ENCODE results near the gene ASAP2.

The ASAP2 gene

GRCh38 chr2:9280224-9280623 lies 73.6 kb downstream of the ASAP2 start:
- DNase-seq = no peak
- in situ Hi-C loops (cut with HindIII; ENCODE audit: low pct_ligation_motif_present, low pct_unique_long_range_greater_than_20kb, low sequenced_read_pairs) = no loop called here

- no peak for DNase-seq
- in situ Hi-C loops (cut with HindIII; ENCODE audit: low pct_ligation_motif_present, low pct_unique_long_range_greater_than_20kb, low sequenced_read_pairs) = no loop called here
Observed at GRCh38 chr2:9281145-9281544, 74.5 kb downstream of the ASAP2 start.

- in situ Hi-C loops (cut with HindIII; ENCODE audit: low pct_ligation_motif_present, low pct_unique_long_range_greater_than_20kb, low sequenced_read_pairs) = no loop called here
- DNase-seq = no peak
Observed at GRCh38 chr2:9282128-9283112, 75.8 kb downstream of the ASAP2 start.

- no peak for DNase-seq
- in situ Hi-C loops (cut with HindIII; ENCODE audit: low pct_ligation_motif_present, low pct_unique_long_range_greater_than_20kb, low sequenced_read_pairs) = no loop called here
Observed at GRCh38 chr2:9284521-9285297, 78.1 kb downstream of the ASAP2 start.

DNA sequence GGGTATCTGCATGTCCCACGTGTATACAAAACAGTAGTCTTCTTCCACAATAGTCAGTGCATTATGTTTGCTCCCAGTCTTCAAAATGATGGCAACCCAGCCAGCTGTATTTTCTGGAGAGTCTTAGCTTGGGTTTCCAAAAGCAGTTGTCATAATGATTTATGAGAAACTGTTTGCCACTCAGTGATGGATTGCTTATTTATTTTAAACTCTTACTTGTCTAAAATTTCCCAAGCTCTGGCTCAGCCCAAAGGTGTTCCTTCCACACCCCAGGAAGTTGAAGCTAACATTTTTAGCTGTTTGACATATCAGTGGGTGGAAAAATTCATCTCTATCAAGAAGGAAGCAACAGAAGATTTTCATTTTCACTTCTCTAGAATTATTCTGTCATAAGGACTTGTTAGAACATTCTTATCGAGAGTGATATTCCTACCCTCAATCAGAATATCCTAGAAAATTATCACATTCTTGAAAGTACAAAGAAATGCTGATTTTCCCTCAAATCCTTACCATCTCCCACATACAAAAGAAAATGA lies 78.8 kb downstream of the ASAP2 start:
- no peak for DNase-seq
- in situ Hi-C loops (cut with HindIII; ENCODE audit: low pct_ligation_motif_present, low pct_unique_long_range_greater_than_20kb, low sequenced_read_pairs) = no loop called here

GRCh38 chr2:9285921-9286320 lies 79.3 kb downstream of the ASAP2 start:
- in situ Hi-C loops (cut with HindIII; ENCODE audit: low pct_ligation_motif_present, low pct_unique_long_range_greater_than_20kb, low sequenced_read_pairs) = no loop called here
- DNase-seq = no peak

GRCh38 chr2:9286554-9287399 lies 80.2 kb downstream of the ASAP2 start:
- in situ Hi-C loops (cut with HindIII; ENCODE audit: low pct_ligation_motif_present, low pct_unique_long_range_greater_than_20kb, low sequenced_read_pairs) = no loop called here
- no peak for DNase-seq

DNA sequence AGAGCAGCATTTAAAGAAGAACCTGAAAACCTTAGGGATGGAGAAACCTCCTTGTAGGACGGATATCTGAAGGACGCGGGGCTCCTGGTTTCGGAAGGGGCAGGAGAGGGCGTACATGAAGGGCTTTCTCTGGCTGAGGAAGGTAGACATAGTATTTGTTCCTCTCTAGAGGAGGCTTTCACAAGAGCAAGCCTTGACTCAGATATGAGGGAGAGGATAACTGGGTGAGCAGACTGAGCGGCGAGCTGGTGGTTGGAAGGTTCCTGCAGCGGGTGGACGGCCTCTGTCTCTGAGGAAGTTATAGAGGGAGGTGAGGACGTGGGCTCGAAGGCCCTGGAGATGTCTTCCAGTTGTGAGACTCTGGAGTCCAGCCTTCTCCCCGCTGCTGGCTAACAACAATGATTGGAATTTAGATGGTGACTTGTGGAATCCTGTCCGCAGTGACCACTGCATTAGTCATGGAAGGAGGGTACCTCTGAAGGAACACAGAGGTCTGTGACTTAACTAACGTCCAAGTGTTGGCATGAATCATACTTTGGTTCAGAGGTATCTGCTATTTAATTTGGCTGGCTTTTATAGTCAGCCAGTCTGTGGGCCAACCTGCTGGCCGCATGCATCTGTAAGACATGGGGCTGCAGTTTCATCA lies 80.9 kb downstream of the ASAP2 start:
- in situ Hi-C loops (cut with HindIII; ENCODE audit: low pct_ligation_motif_present, low pct_unique_long_range_greater_than_20kb, low sequenced_read_pairs) = no loop called here
- DNase-seq = peak; percentile 99

DNA sequence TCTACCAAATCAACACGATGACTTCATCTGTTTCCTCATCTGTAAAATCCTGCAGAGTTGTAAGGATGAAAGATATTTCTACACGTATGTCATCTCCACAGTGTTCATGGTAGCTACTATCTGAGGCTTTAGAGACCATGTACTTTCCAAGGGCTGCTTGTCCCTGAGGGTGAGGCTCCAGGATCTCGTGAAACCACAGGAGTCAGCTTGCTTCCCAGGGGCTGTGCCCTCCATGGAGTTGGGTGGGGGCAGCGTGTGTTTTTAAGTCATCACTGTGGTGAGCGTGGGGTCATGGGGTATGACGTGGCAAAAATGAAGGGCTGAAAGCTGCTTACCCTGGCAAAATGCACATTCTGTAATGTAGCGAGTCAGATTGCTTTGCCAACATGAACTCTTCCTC lies 81.6 kb downstream of the ASAP2 start:
- DNase-seq = peak; percentile 80
- in situ Hi-C loops (cut with HindIII; ENCODE audit: low pct_ligation_motif_present, low pct_unique_long_range_greater_than_20kb, low sequenced_read_pairs) = no loop called here

DNA sequence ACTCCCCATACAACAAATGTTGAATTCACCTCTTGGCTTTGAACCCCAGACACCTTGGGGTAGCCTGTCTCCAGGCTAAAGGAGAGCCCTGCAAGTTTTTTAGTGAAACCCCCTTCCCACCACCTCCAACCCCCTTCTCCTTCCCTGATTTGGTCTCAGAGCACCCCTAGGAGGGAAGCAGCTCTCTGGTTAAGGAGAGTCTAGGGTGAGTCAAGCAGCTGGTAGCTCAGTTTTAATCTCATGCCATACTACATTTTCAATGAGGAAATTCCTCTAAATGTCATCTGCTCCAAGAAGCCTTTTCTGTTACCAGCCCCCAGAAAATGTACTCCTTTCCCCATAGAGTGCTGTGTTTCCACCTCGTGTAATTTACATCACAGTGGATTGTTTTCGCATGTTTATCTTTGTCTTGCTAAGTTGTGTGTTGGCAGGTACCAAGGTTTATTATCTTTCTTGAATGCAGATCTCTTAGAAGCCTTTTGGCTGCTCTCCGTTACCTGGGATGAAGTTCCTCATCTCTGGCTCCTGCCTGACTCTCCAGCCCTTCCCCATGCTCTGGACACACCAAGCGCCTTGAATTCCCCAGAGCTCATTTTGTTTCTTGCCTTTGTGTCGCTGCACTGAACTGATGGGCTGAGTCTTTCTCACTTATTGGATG lies 82.2 kb downstream of the ASAP2 start:
- peak; percentile 46 for DNase-seq
- in situ Hi-C loops (cut with HindIII; ENCODE audit: low pct_ligation_motif_present, low pct_unique_long_range_greater_than_20kb, low sequenced_read_pairs) = no loop called here

- in situ Hi-C loops (cut with HindIII; ENCODE audit: low pct_ligation_motif_present, low pct_unique_long_range_greater_than_20kb, low sequenced_read_pairs) = no loop called here
- DNase-seq = no peak
Observed at GRCh38 chr2:9291331-9291730, 84.7 kb downstream of the ASAP2 start.

- no peak for DNase-seq
- in situ Hi-C loops (cut with HindIII; ENCODE audit: low pct_ligation_motif_present, low pct_unique_long_range_greater_than_20kb, low sequenced_read_pairs) = no loop called here
Observed at GRCh38 chr2:9291866-9292265, 85.3 kb downstream of the ASAP2 start.

- DNase-seq = no peak
- in situ Hi-C loops (cut with HindIII; ENCODE audit: low pct_ligation_motif_present, low pct_unique_long_range_greater_than_20kb, low sequenced_read_pairs) = no loop called here
Observed at GRCh38 chr2:9292426-9292825, 85.8 kb downstream of the ASAP2 start.

DNA sequence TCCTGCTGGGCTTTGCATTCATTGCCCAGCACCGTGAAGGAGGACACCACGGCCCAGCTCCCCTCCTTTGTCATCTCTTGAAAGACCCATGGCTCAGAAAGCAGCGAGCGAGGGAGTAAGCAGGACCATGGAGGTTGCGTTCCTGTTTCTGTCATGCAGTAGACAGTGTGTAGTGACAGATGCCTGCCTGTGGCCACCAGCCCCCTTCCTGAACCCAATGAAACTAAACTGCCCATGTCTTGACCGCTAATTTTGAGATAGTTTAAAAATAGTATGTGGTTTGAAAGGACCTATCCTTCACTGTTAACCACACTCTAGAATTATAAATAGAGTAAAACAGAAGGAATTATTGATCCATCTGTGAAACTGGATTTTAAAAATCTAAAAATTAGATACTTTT lies 88.2 kb downstream of the ASAP2 start:
- in situ Hi-C loops (cut with HindIII; ENCODE audit: low pct_ligation_motif_present, low pct_unique_long_range_greater_than_20kb, low sequenced_read_pairs) = no loop called here
- DNase-seq = no peak

GRCh38 chr2:9296559-9296958 lies 89.9 kb downstream of the ASAP2 start:
- in situ Hi-C loops (cut with HindIII; ENCODE audit: low pct_ligation_motif_present, low pct_unique_long_range_greater_than_20kb, low sequenced_read_pairs) = no loop called here
- no peak for DNase-seq

DNA sequence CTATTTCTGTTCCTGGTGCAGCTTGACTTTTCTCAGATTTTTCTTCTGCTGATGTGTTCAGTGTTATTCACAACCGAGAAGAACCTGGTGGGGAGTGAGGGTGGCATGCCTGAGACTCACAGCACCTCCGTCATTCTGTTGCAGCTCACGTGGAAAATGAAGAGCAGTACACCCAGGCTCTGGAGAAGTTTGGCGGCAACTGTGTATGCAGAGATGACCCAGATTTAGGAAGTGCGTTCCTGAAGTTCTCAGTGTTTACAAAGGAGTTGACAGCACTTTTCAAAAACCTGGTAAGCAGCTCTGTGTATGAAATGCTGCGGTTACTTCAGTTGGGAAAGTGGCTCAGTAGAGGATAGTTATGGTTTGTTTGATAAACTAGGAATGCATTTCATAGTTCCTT lies 90.5 kb downstream of the ASAP2 start:
- no peak for DNase-seq
- in situ Hi-C loops (cut with HindIII; ENCODE audit: low pct_ligation_motif_present, low pct_unique_long_range_greater_than_20kb, low sequenced_read_pairs) = no loop called here

GRCh38 chr2:9297807-9298206 lies 91.2 kb downstream of the ASAP2 start:
- no peak for DNase-seq
- in situ Hi-C loops (cut with HindIII; ENCODE audit: low pct_ligation_motif_present, low pct_unique_long_range_greater_than_20kb, low sequenced_read_pairs) = no loop called here

- no peak for DNase-seq
- in situ Hi-C loops (cut with HindIII; ENCODE audit: low pct_ligation_motif_present, low pct_unique_long_range_greater_than_20kb, low sequenced_read_pairs) = no loop called here
Observed at GRCh38 chr2:9298583-9298982, 92.0 kb downstream of the ASAP2 start.
